HG03460 (cell line): ENCODE results near the gene CELF5.
"Not testable (repeated sequence)": the region's sequence is repeated elsewhere in the genome, so short reads cannot be mapped to it uniquely, and the experiment has no call there.

Experiments used
- ATAC-seq: cut with Tn5 transposase; IDR thresholded peaks from one replicate; pipeline ENCODE4 v1.9.1; 2021; ENCODE audit not compliant: unreplicated experiment

Gene CELF5

DNA sequence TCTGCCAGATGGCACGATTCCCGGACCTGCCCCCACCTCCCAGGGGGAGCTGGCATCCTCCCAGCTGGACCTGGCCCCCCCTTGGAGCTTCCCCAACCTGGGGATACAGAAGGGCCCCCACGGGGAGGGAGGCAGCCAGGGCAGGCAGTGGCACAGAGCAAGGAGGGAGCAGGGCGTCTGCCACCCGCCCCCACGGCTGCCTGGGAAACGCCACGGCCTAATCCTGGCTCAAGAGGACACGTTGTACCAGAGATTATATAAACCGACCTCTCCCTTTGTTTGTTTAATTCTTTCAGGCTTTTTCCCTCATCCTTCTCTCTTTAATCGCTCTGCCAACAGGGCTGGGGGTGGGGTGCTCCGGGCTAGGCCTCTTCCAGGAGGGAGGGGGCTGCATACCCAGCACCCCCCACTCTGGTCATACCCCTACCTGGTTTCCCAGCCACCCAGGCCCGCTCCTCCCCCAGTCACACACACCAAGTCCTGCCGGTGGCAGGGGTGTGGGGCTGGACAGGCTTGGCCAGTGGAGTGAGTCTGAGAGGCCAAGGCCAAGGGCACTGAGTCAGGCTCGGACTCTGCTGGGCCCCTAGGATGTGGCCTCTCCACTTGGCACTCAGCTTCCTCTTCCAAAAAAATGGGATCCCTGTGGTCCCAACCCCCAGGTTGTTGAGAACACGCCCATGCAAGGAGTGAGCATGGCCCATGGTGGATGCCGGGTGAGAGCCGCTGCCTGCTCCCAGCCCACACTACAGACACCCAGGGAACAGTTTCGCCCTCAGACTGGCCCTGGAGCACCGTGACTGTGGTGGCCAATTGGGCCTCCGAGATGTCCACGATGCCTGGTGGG lies 112.4 kb downstream of the CELF5 start:
- ATAC-seq: no peak

GRCh38 chr19:3338541-3339181 lies 114.2 kb downstream of the CELF5 start:
- ATAC-seq: no peak

GRCh38 chr19:3340340-3340739 lies 115.9 kb downstream of the CELF5 start:
- no peak for ATAC-seq

DNA sequence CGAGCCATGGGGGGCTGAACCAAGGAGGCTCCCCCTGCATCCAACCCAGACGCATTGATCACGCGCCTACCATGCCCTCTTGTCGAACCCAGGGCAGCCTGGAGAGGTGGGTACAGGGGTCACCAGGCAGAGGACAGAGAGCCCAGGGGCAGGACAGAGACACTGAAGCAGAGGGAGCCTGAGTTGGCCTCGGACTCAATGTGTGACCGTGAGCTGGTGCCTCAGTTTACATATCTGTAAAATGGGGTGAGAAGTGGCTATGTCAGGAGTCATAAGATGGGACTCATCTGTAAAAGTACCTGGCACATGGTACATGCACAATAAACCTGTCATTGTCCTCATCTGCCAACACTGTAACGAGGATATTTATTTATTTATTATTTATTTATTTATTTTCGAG lies 117.8 kb downstream of the CELF5 start:
- ATAC-seq: no peak

GRCh38 chr19:3342962-3343361 lies 118.5 kb downstream of the CELF5 start:
- ATAC-seq: not testable (repeated sequence)

DNA sequence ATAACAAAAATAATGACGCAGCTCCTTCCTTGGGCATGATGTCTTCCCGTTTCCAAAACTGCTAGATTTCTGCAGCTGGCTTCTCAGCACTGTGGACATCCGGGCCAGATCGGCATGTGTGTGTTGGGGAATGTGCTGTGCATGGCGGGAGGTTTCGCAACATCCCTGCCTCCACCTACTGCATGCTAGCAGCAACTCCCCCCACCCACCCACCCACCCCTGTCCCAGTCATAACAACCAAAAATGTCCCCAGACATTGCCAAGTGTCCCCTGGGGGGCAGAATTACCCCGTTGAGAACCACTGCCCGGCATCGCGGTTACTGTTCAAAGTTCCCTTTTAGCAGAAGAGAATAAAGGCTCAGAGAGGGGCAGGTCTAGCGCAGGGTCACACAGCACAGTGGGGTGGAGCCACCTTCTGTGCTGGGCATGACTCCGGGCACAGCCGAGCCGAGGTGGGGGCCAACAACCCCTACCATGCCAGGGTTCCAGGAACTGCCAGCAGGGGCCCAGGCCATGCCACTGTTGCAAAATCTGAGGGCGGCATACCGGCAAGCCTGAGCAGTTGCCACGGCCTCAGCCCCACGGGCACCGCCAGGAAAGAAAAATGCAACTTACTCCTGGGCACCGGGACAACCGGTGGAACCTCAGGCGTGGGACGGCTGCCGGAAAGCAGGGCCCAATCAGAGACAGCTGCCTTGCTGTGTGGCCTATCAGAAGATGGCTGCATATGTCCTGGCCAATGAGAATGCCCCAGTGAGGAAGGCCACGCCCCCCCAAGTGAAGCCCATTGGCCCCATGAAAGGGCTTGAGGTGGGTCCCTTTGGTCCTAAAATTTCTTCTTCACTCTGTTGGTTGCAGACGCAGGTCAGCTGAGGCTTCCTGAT lies 119.4 kb downstream of the CELF5 start:
- ATAC-seq: no peak

DNA sequence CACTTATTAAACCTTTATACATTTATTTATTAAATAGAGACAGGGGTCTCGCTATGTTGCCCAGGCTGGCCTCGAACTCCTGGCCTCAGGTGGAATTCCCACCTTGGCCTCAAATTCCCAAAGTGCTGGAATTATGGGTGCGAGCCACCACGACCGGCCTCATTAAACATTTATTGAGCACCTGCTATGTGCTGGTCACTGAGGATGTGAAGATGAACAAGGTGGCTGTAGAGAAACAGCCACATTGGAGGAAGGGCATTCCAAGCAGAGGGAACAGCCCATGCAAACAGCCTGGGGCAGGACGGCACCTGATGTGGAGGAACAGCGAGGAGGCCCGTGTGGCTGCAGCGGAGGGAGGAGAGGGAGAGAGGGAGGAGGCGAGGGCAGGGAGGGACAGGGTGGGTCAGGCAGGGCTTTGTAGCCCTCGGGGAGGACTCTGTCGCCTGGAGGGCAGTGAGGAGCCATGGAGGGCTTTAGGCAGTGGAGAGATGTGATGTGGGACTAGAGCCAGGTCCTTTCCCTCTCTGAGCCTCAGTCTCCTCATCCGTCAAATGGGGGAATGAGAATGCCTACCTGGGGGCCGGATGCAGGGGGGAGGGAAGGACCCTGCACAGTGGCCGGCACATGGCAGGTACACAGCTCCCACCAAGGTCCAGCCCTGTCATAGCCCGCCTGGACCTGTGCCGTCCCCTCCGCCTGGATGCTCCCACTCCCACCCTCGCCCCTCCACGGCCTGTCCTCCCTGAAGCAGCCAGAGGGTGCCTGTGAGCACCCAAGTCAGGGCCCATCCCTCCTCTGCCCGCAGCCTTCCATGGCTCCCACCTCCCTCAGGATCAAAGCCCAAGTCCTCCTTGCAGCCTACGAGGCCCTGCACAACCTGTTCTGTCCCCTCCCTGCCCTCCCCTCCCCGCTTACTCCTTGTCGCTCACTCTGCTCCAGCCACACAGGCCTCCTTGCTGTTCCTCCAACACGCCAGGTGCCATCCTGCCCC lies 120.4 kb downstream of the CELF5 start:
- ATAC-seq: no peak

- ATAC-seq: no peak
Measured at GRCh38 chr19:3345850-3346460, 121.5 kb downstream of the CELF5 start.
